Lung (tissue), 12 donors: ENCODE results near the gene LMAN2L. TPM values are rescaled to one million over a fixed set of nuclear protein-coding genes. Genes with fewer than 3 reads are reported as not detected.

Source experiments
- ATAC-seq: fragments of 200-7000 bp; cut with Tn5 transposase; one replicate; pipeline ENCODE4 v1.9.1; 2020; ENCODE audit warnings: moderate number of reproducible peaks; ENCODE audit not compliant: insufficient read depth, low FRiP score
- DNase-seq, 3 donors: peaks; one replicate each; pipeline ENCODE4 v3.0.0-alpha.2; 2013 to 2017
- H3K27ac ChIP-seq, 2 donors: one replicate each; pipeline ENCODE4 v1.5.1; 2013; ENCODE audit warnings: mild to moderate bottlenecking in 2 of 2, moderate library complexity in 2 of 2, control low read depth in 1 of 2, inconsistent platforms in 1 of 2, low read depth in 1 of 2, low read length in 1 of 2
- H3K27me3 ChIP-seq, 3 donors: one replicate each; pipeline ENCODE4 v1.5.1; 2013; ENCODE audit warnings: low read length in 2 of 3; ENCODE audit not compliant: control insufficient read depth in 3 of 3, insufficient read depth in 3 of 3
- H3K36me3 ChIP-seq, 4 donors: one replicate each; pipeline ENCODE4 v1.5.1; 2013; ENCODE audit warnings: low read length in 4 of 4, mild to moderate bottlenecking in 1 of 4, moderate library complexity in 1 of 4; ENCODE audit not compliant: control insufficient read depth in 4 of 4, insufficient read depth in 4 of 4
- H3K4me1 ChIP-seq, 5 donors: one replicate each; pipeline ENCODE4 v1.5.1; 2013; ENCODE audit warnings: low read length in 5 of 5, mild to moderate bottlenecking in 2 of 5, moderate library complexity in 1 of 5; ENCODE audit not compliant: control insufficient read depth in 5 of 5, insufficient read depth in 5 of 5
- H3K4me3 ChIP-seq: one replicate; pipeline ENCODE4 v1.5.1; 2013; ENCODE audit warnings: mild to moderate bottlenecking, control low read depth, moderate library complexity
- H3K9ac ChIP-seq, 2 donors: one replicate each; pipeline ENCODE4 v1.5.1; 2013; ENCODE audit warnings: low read length in 2 of 2, control low read depth in 1 of 2; ENCODE audit not compliant: insufficient read depth in 1 of 2
- H3K9me3 ChIP-seq, 4 donors: one replicate each; pipeline ENCODE4 v1.5.1; 2013; ENCODE audit warnings: low read length in 3 of 4, mild to moderate bottlenecking in 1 of 4, moderate library complexity in 1 of 4; ENCODE audit not compliant: control insufficient read depth in 4 of 4, insufficient read depth in 3 of 4
- WGBS, 2 donors: extraction: QIAGEN DNeasy Blood & Tissue Kit; methylation state at CpG; one replicate each; pipeline ENCODE4 v1.1.7; 2013; 5-methylcytosine and 5-hydroxymethylcytosine counted together
- polyA plus RNA-seq, 2 donors: library from polyadenylated mRNA; stranded (reverse); fragments of 200-250 nt; gene quantifications; one replicate each; pipeline ENCODE4 v1.2.1, GENCODE V29; 2013
- total RNA-seq, 2 donors: library from RNA; depleted of rRNA in 1 of 2; stranded (reverse); fragments of >200 nt in 1 of 2; gene quantifications; one replicate each; pipeline ENCODE4 v1.2.1, GENCODE V29; 2014 to 2021
- TF ChIP-seq, protein P1 (sequence below): IDR thresholded peaks from 2 replicates; pipeline ENCODE4 v1.5.1; 2012; ENCODE audit warnings: mild to moderate bottlenecking; ENCODE audit errors: control extremely low read depth, extremely low read depth
- donor health status: control.
- donor health status: control.
- donor health status: Bipolar disorder and iron deficiency.
- donor health status: healthy.
- donor health status: DM: yes; HTN: yes; CAD: no.

LMAN2L gene
- total and polyA plus RNA-seq, 4 donors = 8.6 to 36.3 (median 16.5) TPM

DNA sequence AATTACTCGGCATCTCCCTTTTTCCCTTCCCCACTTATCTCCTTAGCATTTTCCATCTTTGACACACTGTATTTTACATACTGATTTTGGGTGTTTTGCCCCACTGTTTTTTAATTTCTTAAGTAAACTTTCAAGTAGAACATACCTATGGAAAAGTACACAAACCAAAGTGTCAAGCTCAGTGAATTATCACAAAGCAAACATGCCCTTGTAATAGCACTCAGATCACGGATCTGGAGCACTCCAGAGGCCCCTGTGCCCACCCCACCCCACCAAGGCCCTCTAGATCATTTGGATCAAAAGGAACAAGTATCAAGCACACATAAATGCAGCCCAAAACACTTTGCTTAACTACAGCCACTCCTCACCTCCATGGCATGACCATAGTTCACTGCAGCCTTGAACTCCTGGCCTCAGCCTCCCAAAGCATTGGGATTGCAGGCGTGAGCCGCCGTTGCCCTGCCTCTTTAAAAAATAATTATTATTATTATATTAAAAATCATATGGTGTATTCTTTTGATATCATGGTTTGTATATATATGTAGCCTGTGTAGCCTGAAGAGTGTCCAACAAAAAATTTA lies 59.2 kb downstream of the LMAN2L start:
- DNase-seq = peak in 2 of 3 donors; percentile 25 to 39
- peaks cover 0 to 21% (median 7%) of the 10 kb centered on the region in 5 donors for H3K4me1 ChIP-seq

GRCh38 chr2:96679848-96680247 lies 60.0 kb downstream of the LMAN2L start:
- Histone ChIP-seq H3K4me3 (no peak overlapping the region), H3K36me3 (no peaks in the 10 kb centered on the region), H3K27me3 (no peaks in the 10 kb centered on the region), H3K4me1 (peaks cover 0 to 14% (median 3%) of the 10 kb centered on the region in 5 donors), H3K9me3 (no peaks in the 10 kb centered on the region), H3K27ac (no peak overlapping the region), H3K9ac (no peak overlapping the region)
- WGBS, 2 donors = 43 to 64% methylated on average over 9 of the region's 9 CpGs
- peak in 1 of 3 donors; percentile 28 for DNase-seq
- ATAC-seq = no peak
- TF ChIP-seq, protein P1, sequence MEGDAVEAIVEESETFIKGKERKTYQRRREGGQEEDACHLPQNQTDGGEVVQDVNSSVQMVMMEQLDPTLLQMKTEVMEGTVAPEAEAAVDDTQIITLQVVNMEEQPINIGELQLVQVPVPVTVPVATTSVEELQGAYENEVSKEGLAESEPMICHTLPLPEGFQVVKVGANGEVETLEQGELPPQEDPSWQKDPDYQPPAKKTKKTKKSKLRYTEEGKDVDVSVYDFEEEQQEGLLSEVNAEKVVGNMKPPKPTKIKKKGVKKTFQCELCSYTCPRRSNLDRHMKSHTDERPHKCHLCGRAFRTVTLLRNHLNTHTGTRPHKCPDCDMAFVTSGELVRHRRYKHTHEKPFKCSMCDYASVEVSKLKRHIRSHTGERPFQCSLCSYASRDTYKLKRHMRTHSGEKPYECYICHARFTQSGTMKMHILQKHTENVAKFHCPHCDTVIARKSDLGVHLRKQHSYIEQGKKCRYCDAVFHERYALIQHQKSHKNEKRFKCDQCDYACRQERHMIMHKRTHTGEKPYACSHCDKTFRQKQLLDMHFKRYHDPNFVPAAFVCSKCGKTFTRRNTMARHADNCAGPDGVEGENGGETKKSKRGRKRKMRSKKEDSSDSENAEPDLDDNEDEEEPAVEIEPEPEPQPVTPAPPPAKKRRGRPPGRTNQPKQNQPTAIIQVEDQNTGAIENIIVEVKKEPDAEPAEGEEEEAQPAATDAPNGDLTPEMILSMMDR = no peak

More for the DNA sequence above, 59.2 kb downstream of the LMAN2L start:
- peak overlapping the region in 1 of 2 donors; percentile 10 for H3K27ac ChIP-seq
- H3K36me3 ChIP-seq = no peaks in the 10 kb centered on the region
- 67 to 89% methylated on average over 5 of the region's 5 CpGs for WGBS, 2 donors
- ATAC-seq = peak; percentile 63
- H3K9ac ChIP-seq = no peak overlapping the region
- no peak overlapping the region for H3K4me3 ChIP-seq
- no peaks in the 10 kb centered on the region for H3K27me3 ChIP-seq
- TF ChIP-seq, protein P1 = no peak
- no peaks in the 10 kb centered on the region for H3K9me3 ChIP-seq

GRCh38 chr2:96669539-96670215 lies 70.2 kb downstream of the LMAN2L start:
- Histone ChIP-seq H3K36me3 (no peaks in the 10 kb centered on the region), H3K9ac (no peak overlapping the region), H3K4me3 (no peak overlapping the region), H3K27ac (no peak overlapping the region), H3K27me3 (no peaks in the 10 kb centered on the region), H3K9me3 (no peaks in the 10 kb centered on the region), H3K4me1 (peaks cover 0 to 4% (median 0%) of the 10 kb centered on the region in 5 donors)
- no peak for DNase-seq
- 90 to 95% methylated on average over 15 of the region's 15 CpGs for WGBS, 2 donors
- no peak for ATAC-seq
- TF ChIP-seq, protein P1 = no peak
